ENCODE results near the gene SSUH2. TPM values are rescaled to one million over a fixed set of nuclear protein-coding genes. Genes with fewer than 3 reads are reported as not detected.

The SSUH2 gene
- total and polyA plus RNA-seq, 2 of the 13 experiments (the other 11 are each of a cell fraction or from before 2014, with no cell fraction given), result 38.1 to 136 TPM

GRCh38 chr3:8632402-8633237 is 12.0 kb downstream of the SSUH2 start:
- Histone ChIP-seq H3K27ac (ENCODE audit: extremely low read length, insufficient read depth, low read length) (no peak overlapping the region), H3K4me2 (ENCODE audit: low read depth, low read length) (no peak overlapping the region), H3K27me3 (ENCODE audit: control insufficient read depth in 1 of 2, insufficient read depth in 2 of 2, low read length in 2 of 2) (no peaks in the 10 kb centered on the region), H2AFZ (ENCODE audit: low read length) (no peak overlapping the region), H3K9ac (ENCODE audit: insufficient read depth, low read depth, low read length) (no peak overlapping the region), H3K79me2 (ENCODE audit: insufficient read depth, low read length) (peaks cover 12% of the 10 kb centered on the region), H3K4me1 (ENCODE audit: insufficient read depth, low read length) (peaks cover 50% of the 10 kb centered on the region), H4K20me1 (ENCODE audit: insufficient read depth, low read length) (no peaks in the 10 kb centered on the region; the same call in 1 of the 2 replicates), H3K9me3 (ENCODE audit: low read length) (no peaks in the 10 kb centered on the region), H3K4me3 (replicated peaks in 1 of 3; ENCODE audit: insufficient read depth in 1 of 3, low read depth in 2 of 3, low read length in 3 of 3) (no peak overlapping the region), H3K36me3 (replicated peaks in 1 of 2; ENCODE audit: control insufficient read depth in 1 of 2, insufficient read depth in 2 of 2, low read length in 2 of 2) (peaks cover 34 to 81% of the 10 kb centered on the region in 2 experiments)
- FAIRE-seq (no peak), DNase-seq (ENCODE audit: low spot score) (no peak), ATAC-seq (no peak; the same call in 2 of the 3 replicates)
- 95% methylated on average over 7 of the region's 7 CpGs for WGBS (ENCODE audit: low lambda C conversion rate)
- ChIA-PET POLR2A (interaction anchor here (1.1 kb wide), 1 partner anchor 15 kb away, joined by 3 read pairs; no protein-coding TSS in a partner anchor), CTCF (ENCODE audit: low intra/inter-chr PET ratio, low total read pairs) (no interaction called here)
- no TSS peak for BruUV-seq (replicated peaks)
- peak; percentile 56; the same call in 1 of the 2 replicates for TF ChIP-seq ZMYM3 (CRISPR knock-in tag; IDR thresholded peaks at IDR 0.05)
- TF ChIP-seq BCLAF1 (IDR thresholded peaks at IDR 0.05), result no peak
- peak; percentile 91 for TF ChIP-seq ZNF768 (CRISPR knock-in tag; IDR thresholded peaks at IDR 0.05)
- intact Hi-C loops (cut with micrococcal nuclease; ENCODE audit: unreplicated experiment) (no loop called here), in situ Hi-C loops (cut with HindIII; ENCODE audit: extremely low pct_ligation_motif_present, low pct_unique_long_range_greater_than_20kb) (no loop called here)

GRCh38 chr3:8631661-8632060 is 12.9 kb downstream of the SSUH2 start:
- Histone ChIP-seq H3K36me3 (replicated peaks in 1 of 2; ENCODE audit: control insufficient read depth in 1 of 2, insufficient read depth in 2 of 2, low read length in 2 of 2) (peaks cover 36 to 84% of the 10 kb centered on the region in 2 experiments), H3K4me2 (ENCODE audit: low read depth, low read length) (no peak overlapping the region), H3K27ac (ENCODE audit: extremely low read length, insufficient read depth, low read length) (no peak overlapping the region), H3K4me1 (ENCODE audit: insufficient read depth, low read length) (peaks cover 41% of the 10 kb centered on the region), H3K9ac (ENCODE audit: insufficient read depth, low read depth, low read length) (0 out of 2 replicates have a peak overlapping the region, but pooled peaks have one; percentile 2), H2AFZ (ENCODE audit: low read length) (no peak overlapping the region), H3K27me3 (ENCODE audit: control insufficient read depth in 1 of 2, insufficient read depth in 2 of 2, low read length in 2 of 2) (no peaks in the 10 kb centered on the region), H4K20me1 (ENCODE audit: insufficient read depth, low read length) (no peaks in the 10 kb centered on the region; the same call in 1 of the 2 replicates), H3K9me3 (ENCODE audit: low read length) (no peaks in the 10 kb centered on the region), H3K4me3 (replicated peaks in 1 of 3; ENCODE audit: insufficient read depth in 1 of 3, low read depth in 2 of 3, low read length in 3 of 3) (no peak overlapping the region), H3K79me2 (ENCODE audit: insufficient read depth, low read length) (peaks cover 8% of the 10 kb centered on the region)
- no peak for FAIRE-seq
- 89% methylated on average over 4 of the region's 4 CpGs for WGBS (ENCODE audit: low lambda C conversion rate)
- TF ChIP-seq CTCF (CRISPR knock-in tag; IDR thresholded peaks at IDR 0.05) (peak; percentile 32), MTA3 (CRISPR knock-in tag; IDR thresholded peaks at IDR 0.05) (no peak), KLF11 (CRISPR knock-in tag; IDR thresholded peaks at IDR 0.05) (no peak), RBFOX2 (IDR thresholded peaks at IDR 0.05; ENCODE audit: low read depth, low read length) (0 out of 2 replicates have a peak, but pooled peaks have one; percentile 20)
- CTCF ChIA-PET (ENCODE audit: low intra/inter-chr PET ratio, low total read pairs), result no interaction called here
- POLR2A ChIA-PET, result no interaction called here
- ATAC-seq, result no peak
- DNase-seq (ENCODE audit: low spot score), result no peak
- intact Hi-C loops (cut with micrococcal nuclease; ENCODE audit: unreplicated experiment) (no loop called here), in situ Hi-C loops (cut with HindIII; ENCODE audit: extremely low pct_ligation_motif_present, low pct_unique_long_range_greater_than_20kb) (no loop called here)
- BruUV-seq (replicated peaks), result no TSS peak

All from HepG2 (cell line).